Astrocyte (in vitro differentiated cells and primary cell): ENCODE data around the gene PCP4L1. TPM values are rescaled to one million over a fixed set of nuclear protein-coding genes. Genes with fewer than 3 reads are reported as not detected.

Experiments
- DNase-seq: peaks from one replicate; pipeline ENCODE4 v3.0.0-alpha.2; 2010; ENCODE audit warnings: low read depth
- FAIRE-seq: peaks from 2 replicates; lab custom pipeline; 2011; peaks lifted over from hg19 to GRCh38; lab: Jason Lieb, UNC
- H2AFZ ChIP-seq: 2 replicates; pipeline ENCODE4 v1.6.0; 2012; ENCODE audit warnings: low read depth, low read length, inconsistent platforms
- H3K27ac ChIP-seq: 2 replicates; pipeline ENCODE4 v1.5.1; 2011; ENCODE audit warnings: low read depth, low read length, inconsistent platforms
- H3K27me3 ChIP-seq: 2 replicates; pipeline ENCODE4 v1.6.0; 2011; ENCODE audit warnings: low read length, inconsistent platforms; ENCODE audit not compliant: insufficient read depth
- H3K36me3 ChIP-seq: 2 replicates; pipeline ENCODE4 v1.5.1; 2011; ENCODE audit warnings: low read length, inconsistent platforms; ENCODE audit not compliant: insufficient read depth
- H3K4me1 ChIP-seq: 2 replicates; pipeline ENCODE4 v1.5.1; 2011; ENCODE audit warnings: low read length, inconsistent platforms; ENCODE audit not compliant: insufficient read depth
- H3K4me2 ChIP-seq: 2 replicates; pipeline ENCODE4 v1.6.0; 2012; ENCODE audit warnings: low read length, inconsistent platforms
- H3K4me3 ChIP-seq: 2 replicates; pipeline ENCODE4 v1.5.1; 2011; ENCODE audit warnings: low read depth, mild to moderate bottlenecking, low read length, inconsistent platforms; ENCODE audit not compliant: insufficient read depth
- H3K79me2 ChIP-seq: 2 replicates; pipeline ENCODE4 v1.6.0; 2012; ENCODE audit warnings: mild to moderate bottlenecking, low read length, inconsistent platforms; ENCODE audit not compliant: insufficient read depth
- H3K9ac ChIP-seq: 2 replicates; pipeline ENCODE4 v1.6.0; 2012; ENCODE audit warnings: mild to moderate bottlenecking, low read length, inconsistent platforms
- H3K9me3 ChIP-seq: 2 replicates; pipeline ENCODE4 v1.5.1; 2012; ENCODE audit warnings: low read depth, mild to moderate bottlenecking, low read length, inconsistent platforms; ENCODE audit not compliant: insufficient read depth
- H4K20me1 ChIP-seq: 2 replicates; pipeline ENCODE4 v1.6.0; 2012; ENCODE audit warnings: low read length, inconsistent platforms; ENCODE audit not compliant: insufficient read depth
- H3K27ac Mint-ChIP-seq: one replicate; pipeline ENCODE4 v1.8.0; 2021; ENCODE audit warnings: mild to moderate bottlenecking, mixed read lengths; ENCODE audit not compliant: unreplicated experiment
- H3K27me3 Mint-ChIP-seq: one replicate; pipeline ENCODE4 v1.8.0; 2021; ENCODE audit warnings: low read depth, mixed read lengths; ENCODE audit not compliant: unreplicated experiment
- H3K36me3 Mint-ChIP-seq: one replicate; pipeline ENCODE4 v1.8.0; 2021; ENCODE audit warnings: low read depth, mixed read lengths; ENCODE audit not compliant: unreplicated experiment
- H3K4me1 Mint-ChIP-seq: one replicate; pipeline ENCODE4 v1.8.0; 2021; ENCODE audit warnings: low read depth, mixed read lengths; ENCODE audit not compliant: unreplicated experiment
- H3K4me3 Mint-ChIP-seq: one replicate; pipeline ENCODE4 v1.8.0; 2021; ENCODE audit warnings: mild to moderate bottlenecking, moderate library complexity, mixed read lengths; ENCODE audit not compliant: unreplicated experiment
- H3K9me3 Mint-ChIP-seq: one replicate; pipeline ENCODE4 v1.8.0; 2021; ENCODE audit warnings: mild to moderate bottlenecking, mixed read lengths; ENCODE audit not compliant: unreplicated experiment
- CTCF ChIP-seq: IDR thresholded peaks from 2 replicates; pipeline ENCODE4 v1.5.1; 2011; ENCODE audit warnings: low read depth, mild to moderate bottlenecking, inconsistent platforms, low read length, moderate library complexity; ENCODE audit not compliant: insufficient read depth
- EZH2 ChIP-seq: IDR thresholded peaks from 2 replicates; pipeline ENCODE4 v1.6.1; 2012; ENCODE audit warnings: mild to moderate bottlenecking, low read length, inconsistent platforms; ENCODE audit not compliant: insufficient read depth
- total RNA-seq: library from RNA; stranded (reverse); gene quantifications from 2 replicates; pipeline ENCODE4 v1.2.1, GENCODE V29; 2021

The PCP4L1 gene
- total RNA-seq, 1 donor from 2014 or later, result not detected

GRCh38 chr1:161238039-161238473 is 20.5 kb upstream of the PCP4L1 start, which contains the start of gene NR1I3:
NR1I3 (minus strand) TSS chr1:161238203; CDS start chr1:161236565, 1,638 bp downstream.
- no peak within 1 kb of the TSS for H3K4me3 ChIP-seq
- H3K79me2 ChIP-seq, result no peaks in the 10 kb centered on the region
- H3K36me3 ChIP-seq, result no peaks in the 10 kb centered on the region
- H2AFZ ChIP-seq, result no peak within 1 kb of the TSS
- H3K27me3 ChIP-seq, result peaks cover 6% of the 10 kb centered on the region
- Mint-ChIP-seq H3K4me3 (no peak within 1 kb of the TSS), H3K36me3 (no peaks in the 10 kb centered on the region), H3K27me3 (peaks cover 2% of the 10 kb centered on the region), H3K27ac (no peak within 1 kb of the TSS), H3K9me3 (peaks cover 4% of the 10 kb centered on the region), H3K4me1 (peaks cover 17% of the 10 kb centered on the region)
- FAIRE-seq (peak; percentile 13), DNase-seq (no peak)
- H3K27ac ChIP-seq, result no peak within 1 kb of the TSS
- no peaks in the 10 kb centered on the region for H4K20me1 ChIP-seq
- H3K4me2 ChIP-seq, result no peak within 1 kb of the TSS
- no peak within 1 kb of the TSS for H3K9ac ChIP-seq
- H3K4me1 ChIP-seq, result no peaks in the 10 kb centered on the region
- TF ChIP-seq EZH2, result no peak
- no peak for TF ChIP-seq CTCF
- H3K9me3 ChIP-seq, result no peaks in the 10 kb centered on the region

GRCh38 chr1:161241682-161242081 is 16.9 kb upstream of the PCP4L1 start:
- Mint-ChIP-seq H3K9me3 (peaks cover 4% of the 10 kb centered on the region), H3K4me1 (peaks cover 16% of the 10 kb centered on the region), H3K4me3 (no peak overlapping the region), H3K27me3 (no peaks in the 10 kb centered on the region), H3K36me3 (no peaks in the 10 kb centered on the region), H3K27ac (no peak overlapping the region)
- Histone ChIP-seq H3K27ac (no peak overlapping the region), H3K9me3 (no peaks in the 10 kb centered on the region), H2AFZ (no peak overlapping the region), H3K4me3 (no peak overlapping the region), H3K4me1 (no peaks in the 10 kb centered on the region), H3K9ac (no peak overlapping the region), H3K27me3 (no peaks in the 10 kb centered on the region), H3K79me2 (no peaks in the 10 kb centered on the region), H4K20me1 (no peaks in the 10 kb centered on the region), H3K4me2 (no peak overlapping the region), H3K36me3 (no peaks in the 10 kb centered on the region)
- no peak for FAIRE-seq
- TF ChIP-seq CTCF (no peak), EZH2 (no peak)
- DNase-seq, result no peak

GRCh38 chr1:161242313-161242712 is 16.2 kb upstream of the PCP4L1 start:
- FAIRE-seq, result no peak

More at GRCh38 chr1:161242313-161242712, 16.2 kb upstream of the PCP4L1 start:
- H3K27ac ChIP-seq, result no peak overlapping the region
- no peak overlapping the region for H3K9ac ChIP-seq
- no peaks in the 10 kb centered on the region for H3K36me3 Mint-ChIP-seq
- H3K9me3 ChIP-seq, result no peaks in the 10 kb centered on the region
- H3K4me1 Mint-ChIP-seq, result peaks cover 16% of the 10 kb centered on the region
- H3K27ac Mint-ChIP-seq, result no peak overlapping the region
- no peaks in the 10 kb centered on the region for H3K4me1 ChIP-seq
- H3K79me2 ChIP-seq, result no peaks in the 10 kb centered on the region
- H3K36me3 ChIP-seq, result no peaks in the 10 kb centered on the region
- TF ChIP-seq CTCF (no peak), EZH2 (no peak)
- no peaks in the 10 kb centered on the region for H4K20me1 ChIP-seq
- no peak overlapping the region for H3K4me2 ChIP-seq
- H3K9me3 Mint-ChIP-seq, result peaks cover 4% of the 10 kb centered on the region
- no peaks in the 10 kb centered on the region for H3K27me3 Mint-ChIP-seq
- H3K27me3 ChIP-seq, result no peaks in the 10 kb centered on the region
- DNase-seq, result no peak
- H3K4me3 ChIP-seq, result no peak overlapping the region
- H2AFZ ChIP-seq, result no peak overlapping the region
- H3K4me3 Mint-ChIP-seq, result no peak overlapping the region
